A549 (cell line): Measurements from ENCODE around the gene PRELID3B.

ENCODE experiments used
- CHD4 ChIP-seq: fragments of 200-600 bp; sonication (generic); IDR thresholded peaks from 2 replicates; pipeline ENCODE4 v1.6.1; 2016; ENCODE audit warnings: antibody characterized with exemption, mild to moderate bottlenecking, borderline replicate concordance
- EP300 ChIP-seq, 2 experiments: fragments of >200 bp; sonication (Bioruptor Twin); formaldehyde crosslinking; IDR thresholded peaks; 2 replicates in 1 of 2; 3 replicates in 1 of 2; pipeline ENCODE4 v1.6.1; 2016 to 2017
- ESRRA ChIP-seq: fragments of 150-350 bp; IDR thresholded peaks from 2 replicates; pipeline ENCODE4 v1.6.1; 2014; ENCODE audit warnings: mild to moderate bottlenecking, low read length, borderline replicate concordance
- JUN ChIP-seq, 2 experiments: fragments of >200 bp; sonication (Bioruptor Twin); formaldehyde crosslinking; IDR thresholded peaks; 2 replicates in 1 of 2; 3 replicates in 1 of 2; pipeline ENCODE4 v1.6.1; 2016 to 2017
- KDM5A ChIP-seq: fragments of 200-600 bp; sonication (generic); IDR thresholded peaks from 2 replicates; pipeline ENCODE4 v1.6.1; 2016; ENCODE audit warnings: antibody characterized with exemption, mild to moderate bottlenecking
- MAZ ChIP-seq: fragments of 150-350 bp; IDR thresholded peaks from 2 replicates; pipeline ENCODE4 v1.6.1; 2014; ENCODE audit warnings: antibody characterized with exemption, low read depth, low read length, borderline replicate concordance
- POLR2A ChIP-seq: IDR thresholded peaks from 2 replicates; pipeline ENCODE4 v1.6.1; 2012; ENCODE audit warnings: mild to moderate bottlenecking, low read length
- REST ChIP-seq: fragments of 200-600 bp; sonication (generic); IDR thresholded peaks from 2 replicates; pipeline ENCODE4 v1.6.1; 2016; ENCODE audit warnings: antibody characterized with exemption, mild to moderate bottlenecking, moderate library complexity
- ZC3H11A ChIP-seq: fragments of 450-650 bp; IDR thresholded peaks from 2 replicates; pipeline ENCODE4 v1.6.1; 2014; ENCODE audit warnings: antibody characterized with exemption, mild to moderate bottlenecking
- ZFP36 ChIP-seq: fragments of 450-650 bp; IDR thresholded peaks from 2 replicates; pipeline ENCODE4 v1.6.1; 2014; ENCODE audit warnings: borderline replicate concordance; ENCODE audit not compliant: partially characterized antibody
- TF ChIP-seq, protein P1 (sequence below): fragments of >200 bp; sonication (Bioruptor Twin); formaldehyde crosslinking; IDR thresholded peaks from 3 replicates; pipeline ENCODE4 v1.5.1; 2016
- TF ChIP-seq, protein P2 (sequence below): fragments of >200 bp; sonication (Bioruptor Twin); formaldehyde crosslinking; IDR thresholded peaks from 3 replicates; pipeline ENCODE4 v1.6.1; 2016

DNA sequence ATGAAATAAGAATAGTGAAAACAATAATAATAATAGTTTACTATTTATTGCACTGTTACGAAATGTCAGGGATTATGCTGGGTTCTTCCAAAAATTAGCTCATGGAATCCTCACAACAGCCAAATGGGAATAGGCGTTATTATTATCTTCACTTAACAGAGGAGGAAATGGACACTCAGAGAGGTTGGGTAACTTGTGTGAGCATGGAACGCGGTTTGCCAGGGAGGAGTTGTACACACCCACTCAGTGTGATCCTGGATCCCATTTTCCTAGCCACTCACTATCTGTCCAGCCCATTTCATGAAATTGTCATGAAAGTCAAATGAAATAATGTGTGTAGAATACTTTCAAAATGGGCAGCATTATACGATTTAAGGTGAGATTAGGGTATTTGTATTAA is 56.9 kb downstream of the PRELID3B start:
- TF ChIP-seq, protein P1, sequence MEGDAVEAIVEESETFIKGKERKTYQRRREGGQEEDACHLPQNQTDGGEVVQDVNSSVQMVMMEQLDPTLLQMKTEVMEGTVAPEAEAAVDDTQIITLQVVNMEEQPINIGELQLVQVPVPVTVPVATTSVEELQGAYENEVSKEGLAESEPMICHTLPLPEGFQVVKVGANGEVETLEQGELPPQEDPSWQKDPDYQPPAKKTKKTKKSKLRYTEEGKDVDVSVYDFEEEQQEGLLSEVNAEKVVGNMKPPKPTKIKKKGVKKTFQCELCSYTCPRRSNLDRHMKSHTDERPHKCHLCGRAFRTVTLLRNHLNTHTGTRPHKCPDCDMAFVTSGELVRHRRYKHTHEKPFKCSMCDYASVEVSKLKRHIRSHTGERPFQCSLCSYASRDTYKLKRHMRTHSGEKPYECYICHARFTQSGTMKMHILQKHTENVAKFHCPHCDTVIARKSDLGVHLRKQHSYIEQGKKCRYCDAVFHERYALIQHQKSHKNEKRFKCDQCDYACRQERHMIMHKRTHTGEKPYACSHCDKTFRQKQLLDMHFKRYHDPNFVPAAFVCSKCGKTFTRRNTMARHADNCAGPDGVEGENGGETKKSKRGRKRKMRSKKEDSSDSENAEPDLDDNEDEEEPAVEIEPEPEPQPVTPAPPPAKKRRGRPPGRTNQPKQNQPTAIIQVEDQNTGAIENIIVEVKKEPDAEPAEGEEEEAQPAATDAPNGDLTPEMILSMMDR = no peak
- TF ChIP-seq POLR2A (no peak), REST (no peak), CHD4 (no peak), KDM5A (no peak), JUN (IDR thresholded peaks at IDR 0.05) (no peak), EP300 (IDR thresholded peaks at IDR 0.05) (no peak), ESRRA (no peak), ZFP36 (no peak), MAZ (no peak), ZC3H11A (no peak)
- TF ChIP-seq, protein P2, sequence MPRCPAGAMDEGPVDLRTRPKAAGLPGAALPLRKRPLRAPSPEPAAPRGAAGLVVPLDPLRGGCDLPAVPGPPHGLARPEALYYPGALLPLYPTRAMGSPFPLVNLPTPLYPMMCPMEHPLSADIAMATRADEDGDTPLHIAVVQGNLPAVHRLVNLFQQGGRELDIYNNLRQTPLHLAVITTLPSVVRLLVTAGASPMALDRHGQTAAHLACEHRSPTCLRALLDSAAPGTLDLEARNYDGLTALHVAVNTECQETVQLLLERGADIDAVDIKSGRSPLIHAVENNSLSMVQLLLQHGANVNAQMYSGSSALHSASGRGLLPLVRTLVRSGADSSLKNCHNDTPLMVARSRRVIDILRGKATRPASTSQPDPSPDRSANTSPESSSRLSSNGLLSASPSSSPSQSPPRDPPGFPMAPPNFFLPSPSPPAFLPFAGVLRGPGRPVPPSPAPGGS = no peak
